GM21526 (cell line): ENCODE data around the gene EPO.
A peak's percentile ranks its signal among the peaks of the same experiment; 100 is the strongest.

Experiments
- ATAC-seq: cut with Tn5 transposase; IDR thresholded peaks from one replicate; pipeline ENCODE4 v1.9.1; 2021; ENCODE audit warnings: moderate library complexity; ENCODE audit not compliant: unreplicated experiment, low FRiP score

The EPO gene

GRCh38 chr7:100720279-100720670, at the start of gene EPO:
TSS of gene EPO (plus strand) at chr7:100720468. CDS start at chr7:100720981, 513 bp downstream.
- no peak for ATAC-seq

DNA sequence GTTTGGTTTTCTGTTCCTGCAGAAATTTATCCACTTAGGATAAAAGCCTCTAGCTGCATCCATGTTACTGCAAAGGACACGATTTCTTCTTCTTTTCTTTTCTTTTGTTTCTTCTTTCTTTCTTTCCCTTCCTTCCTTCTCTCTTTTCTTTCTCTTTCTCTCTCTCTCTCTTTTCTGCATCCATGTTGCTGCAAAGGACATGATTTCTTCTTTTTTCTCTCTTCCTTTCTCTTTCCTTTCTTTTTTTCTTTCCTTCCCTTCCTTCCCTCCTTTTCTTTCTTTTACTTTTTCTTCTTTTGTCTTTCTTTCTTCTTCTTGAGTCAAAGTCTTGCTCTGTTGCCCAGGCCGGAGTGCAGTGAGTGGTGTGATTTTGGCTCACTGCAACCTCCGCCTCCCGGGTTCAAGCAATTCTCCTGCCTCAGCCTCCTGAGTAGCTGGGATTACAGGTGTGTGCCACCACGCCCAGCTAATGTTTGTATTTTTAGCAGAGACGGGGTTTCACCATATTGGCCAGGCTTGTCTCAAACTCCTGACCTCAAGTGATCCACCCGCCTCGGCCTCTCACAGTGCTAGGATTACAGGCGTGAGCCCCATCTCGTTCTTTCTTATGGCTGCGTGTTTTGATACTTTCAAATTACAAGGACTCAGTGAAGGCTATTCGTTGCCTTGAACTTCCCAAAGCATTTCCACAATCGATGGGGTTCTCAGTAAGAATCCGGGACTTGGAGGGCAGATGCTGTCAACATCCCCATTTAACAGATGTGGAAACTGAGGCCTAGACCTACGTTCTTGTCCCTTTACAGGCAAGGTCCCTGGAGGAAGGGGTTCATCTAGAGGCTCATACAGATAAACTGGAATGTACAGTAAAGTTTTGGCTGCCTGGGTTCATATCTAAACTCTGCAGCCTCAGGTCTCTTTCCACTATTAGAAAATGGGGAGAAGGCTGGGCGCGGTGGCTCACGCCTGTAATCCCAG, 48.6 kb upstream of the EPO start:
- no peak for ATAC-seq

- ATAC-seq, result peak; percentile 50
Measured at GRCh38 chr7:100673302-100673941, 46.8 kb upstream of the EPO start, which contains the start of gene GNB2. TSS of gene GNB2 (plus strand) at chr7:100673740. CDS start at chr7:100676266, 2,526 bp downstream.

- no peak for ATAC-seq
Measured at GRCh38 chr7:100673942-100674410, 46.3 kb upstream of the EPO start.

DNA sequence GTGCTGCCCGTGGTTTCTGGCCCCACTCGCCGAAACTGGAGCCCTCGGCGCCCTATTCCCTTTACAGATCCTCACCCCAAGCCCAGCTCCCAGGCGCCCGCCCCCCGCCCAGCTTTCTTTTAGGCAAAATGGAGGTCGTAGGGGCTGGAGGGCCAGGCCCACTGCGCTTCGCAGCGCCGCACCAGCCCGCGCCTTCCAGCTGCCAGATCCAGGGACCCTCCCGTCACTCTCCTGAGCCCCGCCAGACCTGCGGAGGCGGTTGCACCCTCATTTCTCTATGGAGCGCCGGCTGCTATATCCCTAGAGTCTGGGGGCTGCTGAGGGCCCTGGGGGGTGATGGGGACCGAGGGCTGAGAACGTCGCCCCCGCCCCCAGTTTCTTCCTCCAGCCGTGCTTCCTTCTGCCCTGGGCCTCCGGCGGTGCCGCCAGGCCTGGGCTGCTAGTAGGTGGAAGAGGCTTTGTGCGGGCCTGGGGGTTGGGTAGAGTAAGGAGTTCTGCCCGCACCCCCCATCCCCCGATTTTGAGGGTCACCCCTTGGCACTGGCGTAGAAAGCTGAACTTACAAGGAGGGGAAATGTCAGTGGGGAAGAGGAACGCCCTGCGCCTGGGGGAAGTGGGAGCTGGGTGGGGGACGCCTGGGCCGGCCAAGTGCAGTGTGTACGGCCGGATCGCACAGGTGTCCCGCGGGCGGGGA, 45.7 kb upstream of the EPO start:
- no peak for ATAC-seq

GRCh38 chr7:100675105-100675451, 45.2 kb upstream of the EPO start:
- ATAC-seq, result no peak

- ATAC-seq, result no peak
Measured at GRCh38 chr7:100675581-100676350, 44.5 kb upstream of the EPO start.

GRCh38 chr7:100676501-100677306, 43.6 kb upstream of the EPO start:
- ATAC-seq, result no peak

DNA sequence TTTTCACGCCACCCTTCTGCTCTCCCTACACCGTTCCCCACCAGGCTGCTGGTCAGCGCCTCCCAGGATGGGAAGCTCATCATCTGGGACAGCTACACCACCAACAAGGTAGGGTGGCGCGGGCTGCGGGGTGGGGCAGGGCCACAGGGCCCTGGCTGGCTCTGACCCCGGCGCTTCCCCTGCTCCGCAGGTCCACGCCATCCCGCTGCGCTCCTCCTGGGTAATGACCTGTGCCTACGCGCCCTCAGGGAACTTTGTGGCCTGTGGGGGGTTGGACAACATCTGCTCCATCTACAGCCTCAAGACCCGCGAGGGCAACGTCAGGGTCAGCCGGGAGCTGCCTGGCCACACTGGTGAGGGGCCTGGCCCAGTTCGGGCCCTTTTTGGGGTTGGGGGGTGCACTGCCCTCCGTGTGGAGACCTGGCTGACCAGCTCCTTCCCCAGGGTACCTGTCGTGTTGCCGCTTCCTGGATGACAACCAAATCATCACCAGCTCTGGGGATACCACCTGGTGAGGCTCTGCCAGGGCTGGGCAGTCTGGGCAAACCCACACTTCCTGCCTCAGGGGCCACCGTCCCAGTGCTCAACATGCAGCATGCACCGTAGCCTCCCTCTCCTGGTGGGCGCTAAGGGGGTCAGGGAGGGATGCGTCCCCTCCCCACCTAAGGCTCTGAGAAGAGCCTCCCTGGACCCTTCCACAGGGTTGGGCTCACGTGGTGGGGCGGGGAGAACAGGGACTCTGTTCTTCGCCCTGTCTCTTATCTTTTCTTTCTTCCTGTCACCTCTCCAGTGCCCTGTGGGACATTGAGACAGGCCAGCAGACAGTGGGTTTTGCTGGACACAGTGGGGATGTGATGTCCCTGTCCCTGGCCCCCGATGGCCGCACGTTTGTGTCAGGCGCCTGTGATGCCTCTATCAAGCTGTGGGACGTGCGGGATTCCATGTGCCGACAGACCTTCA, 42.7 kb upstream of the EPO start:
- ATAC-seq, result no peak

DNA sequence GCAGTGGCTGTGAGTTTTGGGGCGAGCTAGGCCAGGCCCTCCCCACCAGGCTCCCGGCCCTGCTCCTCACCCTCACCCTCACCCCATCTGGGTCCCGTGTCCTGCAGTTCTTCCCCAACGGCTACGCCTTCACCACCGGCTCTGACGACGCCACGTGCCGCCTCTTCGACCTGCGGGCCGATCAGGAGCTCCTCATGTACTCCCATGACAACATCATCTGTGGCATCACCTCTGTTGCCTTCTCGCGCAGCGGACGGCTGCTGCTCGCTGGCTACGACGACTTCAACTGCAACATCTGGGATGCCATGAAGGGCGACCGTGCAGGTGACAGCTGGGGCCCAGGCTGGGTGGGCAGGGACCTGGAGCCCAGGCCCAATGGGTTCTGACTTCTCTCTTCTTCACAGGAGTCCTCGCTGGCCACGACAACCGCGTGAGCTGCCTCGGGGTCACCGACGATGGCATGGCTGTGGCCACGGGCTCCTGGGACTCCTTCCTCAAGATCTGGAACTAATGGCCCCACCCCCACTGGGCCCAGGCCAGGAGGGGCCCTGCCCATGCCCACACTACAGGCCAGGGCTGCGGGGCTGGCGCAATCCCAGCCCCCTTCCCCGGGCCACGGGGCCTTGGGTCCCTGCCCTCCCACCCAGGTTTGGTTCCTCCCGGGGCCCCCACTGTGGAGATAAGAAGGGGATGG, 41.8 kb upstream of the EPO start:
- no peak for ATAC-seq

DNA sequence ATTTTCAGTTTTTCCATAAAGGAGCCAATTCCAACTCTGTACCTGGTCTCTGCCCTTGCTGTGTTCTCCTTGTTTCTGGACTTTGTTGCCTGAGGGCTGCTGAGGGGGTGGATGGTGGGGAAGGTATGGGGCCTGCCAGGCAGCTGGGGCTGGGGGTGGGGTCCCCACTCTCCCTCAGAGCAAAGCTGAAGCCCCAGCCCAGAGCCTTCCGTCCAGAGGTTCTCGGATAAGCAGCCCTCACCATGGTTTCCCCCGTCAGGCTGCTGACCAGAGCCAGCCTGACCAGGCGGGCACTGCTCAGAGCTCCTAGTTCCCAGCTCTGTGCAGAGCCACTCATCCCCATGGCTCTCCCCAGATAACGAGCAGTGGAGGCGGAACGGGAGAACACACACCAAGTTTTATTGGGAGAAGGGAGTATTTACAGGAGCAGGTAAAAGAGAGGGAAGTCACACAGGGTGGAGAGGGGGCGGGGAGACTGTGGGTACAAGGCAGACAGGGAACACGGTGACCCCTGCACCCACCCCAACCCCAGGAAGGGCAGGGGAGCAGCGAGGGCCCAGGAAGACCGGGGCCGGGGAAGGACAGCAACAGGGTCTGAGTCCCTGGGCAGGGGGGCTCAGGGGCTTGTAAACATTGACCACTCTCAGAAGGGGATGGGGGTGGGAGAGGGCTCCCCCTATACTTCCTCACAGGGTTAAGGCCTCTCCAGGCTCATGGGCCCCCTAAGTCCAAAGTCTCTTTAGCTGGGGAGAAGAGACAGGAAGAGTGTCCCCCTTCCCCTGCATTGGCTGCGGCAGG, 40.9 kb upstream of the EPO start:
- ATAC-seq, result no peak

DNA sequence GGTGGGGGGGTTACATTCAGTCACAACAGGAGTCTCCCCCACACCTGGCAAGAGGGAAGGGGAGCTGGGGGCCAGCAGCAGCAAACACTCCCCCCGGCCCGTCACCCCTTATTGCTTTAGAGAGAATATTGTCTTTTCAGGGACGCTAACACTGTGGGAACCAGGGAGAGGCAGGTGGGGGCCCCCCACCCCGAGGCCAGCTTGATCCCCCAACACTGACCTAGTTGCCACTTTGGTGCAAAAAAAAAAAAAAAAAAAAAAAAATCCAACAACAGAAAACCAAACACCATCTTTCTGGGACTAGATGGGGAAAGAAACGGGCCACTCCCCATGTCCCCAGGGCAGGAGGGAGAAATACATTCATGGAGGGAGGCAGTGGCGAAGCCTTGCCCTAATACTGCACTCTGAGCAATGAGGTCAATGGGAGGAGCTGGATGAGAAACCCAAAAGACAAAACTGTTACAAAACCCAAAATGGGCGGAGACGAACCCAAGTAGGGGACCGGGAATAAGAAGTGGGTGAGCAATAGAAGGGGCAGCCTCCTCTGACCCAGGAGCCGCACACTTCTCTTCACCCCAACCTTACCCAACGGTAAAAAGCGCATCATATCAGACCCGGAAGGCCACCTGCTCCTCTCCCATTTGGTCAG, 40.2 kb upstream of the EPO start:
- ATAC-seq, result no peak

DNA sequence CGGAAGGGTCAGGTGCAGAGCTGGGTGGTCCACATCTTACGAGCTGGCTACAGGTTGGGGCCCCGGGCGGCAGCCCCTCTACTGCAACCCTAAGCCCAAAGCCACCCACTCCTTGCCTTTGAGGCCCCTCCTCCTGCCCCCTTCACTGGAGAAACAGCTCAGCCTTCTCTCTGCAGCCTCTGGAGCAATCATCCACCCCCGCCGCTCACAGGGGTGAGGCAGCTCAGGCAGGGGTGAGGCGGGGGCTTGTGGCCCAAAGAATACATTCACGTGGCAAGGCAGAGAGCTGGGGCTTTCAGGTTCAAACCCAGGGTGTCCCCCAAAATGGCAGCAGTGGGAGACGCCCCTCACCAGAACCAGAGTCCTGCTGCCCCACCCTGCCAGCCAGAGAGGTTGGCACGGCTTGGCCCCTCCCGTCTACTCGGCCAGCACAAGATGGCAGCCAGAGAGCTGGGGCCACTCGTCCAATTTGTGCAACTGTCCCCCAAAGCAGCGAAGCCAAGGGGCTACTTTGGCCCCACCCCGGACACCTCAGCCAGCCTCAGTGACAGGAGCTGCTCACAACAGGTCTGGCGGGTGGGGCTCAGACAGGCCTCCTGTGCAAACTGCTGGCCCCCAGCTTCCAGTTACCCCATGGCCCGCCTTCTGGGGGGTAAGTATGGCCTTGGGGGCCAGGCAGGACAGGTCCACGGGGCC, 39.5 kb upstream of the EPO start:
- no peak for ATAC-seq

DNA sequence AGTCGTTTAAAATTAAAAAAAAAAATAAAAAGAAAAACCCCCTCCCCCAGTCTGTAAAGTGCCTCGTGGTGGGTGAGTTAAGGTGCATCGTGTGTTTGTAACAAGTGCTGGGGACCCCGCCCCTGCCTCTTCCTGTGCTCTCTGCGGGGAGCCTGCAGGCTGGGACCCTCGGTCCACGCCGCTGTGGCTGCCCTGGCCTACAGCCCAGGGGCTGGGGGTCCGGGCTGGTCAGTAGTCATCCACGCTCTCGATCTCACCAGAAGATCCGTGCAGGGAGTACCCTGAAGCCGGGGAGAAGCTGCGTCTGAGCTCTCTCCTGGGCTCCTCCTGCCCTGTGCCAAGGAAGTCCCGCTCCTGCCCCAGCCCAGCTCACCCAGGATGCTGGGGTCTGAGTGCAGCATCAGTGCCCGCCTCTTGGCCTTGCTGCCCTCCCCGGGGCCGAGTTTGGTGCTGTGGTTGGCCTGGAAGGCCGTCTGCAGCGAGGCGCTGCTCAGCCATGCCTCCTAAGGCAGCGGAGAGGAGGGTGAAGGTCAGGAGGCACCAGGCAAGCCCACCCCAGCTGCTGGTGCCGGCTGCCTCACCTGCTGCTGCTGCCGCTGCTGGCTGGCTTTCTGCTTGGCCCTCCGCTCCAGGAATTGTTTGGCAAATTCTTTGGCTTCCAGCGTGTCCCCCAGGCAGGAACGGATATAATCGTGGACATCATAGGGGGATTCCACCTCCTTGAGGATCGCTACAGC, 38.6 kb upstream of the EPO start:
- ATAC-seq, result no peak

DNA sequence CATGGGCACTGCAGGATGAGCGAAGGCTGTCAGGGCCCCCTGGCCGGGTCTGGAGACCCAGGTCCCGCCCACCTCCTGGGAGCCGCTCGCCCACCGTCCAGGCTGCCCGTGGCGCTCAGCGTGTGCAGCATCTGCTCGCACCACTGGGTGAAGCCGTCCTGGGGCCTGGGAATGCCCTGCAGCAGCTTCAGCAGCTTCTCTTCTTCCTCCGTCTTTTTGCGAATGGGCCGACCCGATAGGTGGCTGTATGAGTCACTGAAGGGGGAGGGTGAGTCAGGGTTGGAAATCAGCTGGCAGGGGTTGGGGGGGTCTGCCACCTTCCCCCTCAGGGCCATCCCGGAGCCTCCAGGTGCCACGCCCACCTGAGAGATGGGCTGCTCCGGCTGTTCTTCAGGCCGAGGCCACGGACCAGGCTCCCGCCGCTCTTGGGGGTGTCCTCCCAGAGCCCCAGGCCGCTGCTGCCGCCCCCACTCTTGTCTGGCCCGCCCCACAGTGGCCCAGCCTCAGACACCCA, 38.0 kb upstream of the EPO start:
- no peak for ATAC-seq
